OCI-LY1 (cell line): ENCODE results near the gene FHIT.

Source experiments
- H2AFZ ChIP-seq: fragments of 200-600 bp; sonication (generic), shearing (Covaris generic); 2 replicates; pipeline ENCODE4 v1.6.0; 2014; ENCODE audit warnings: antibody characterized with exemption, mild to moderate bottlenecking, low read length
- H3F3A ChIP-seq: fragments of 200-600 bp; sonication (generic), shearing (Covaris generic); 2 replicates; pipeline ENCODE4 v1.6.0; 2014; ENCODE audit warnings: mild to moderate bottlenecking, antibody characterized with exemption, low read length, moderate library complexity; ENCODE audit not compliant: insufficient read depth
- H3K27ac ChIP-seq: fragments of 200-600 bp; sonication (generic); 2 replicates; pipeline ENCODE4 v1.5.1; 2014; ENCODE audit warnings: low read length, mixed run types, mild to moderate bottlenecking, low read depth; ENCODE audit not compliant: poor library complexity, severe bottlenecking
- H3K27me3 ChIP-seq: fragments of 200-600 bp; sonication (generic); 2 replicates; pipeline ENCODE4 v1.6.0; 2014; ENCODE audit warnings: antibody characterized with exemption, mild to moderate bottlenecking, low read length, moderate library complexity; ENCODE audit not compliant: insufficient read depth
- H3K36me3 ChIP-seq: fragments of 200-600 bp; sonication (generic); 2 replicates; pipeline ENCODE4 v1.6.1; 2014; ENCODE audit warnings: mild to moderate bottlenecking, antibody characterized with exemption, low read length, moderate library complexity, mixed read lengths; ENCODE audit not compliant: insufficient read depth
- H3K4me1 ChIP-seq: fragments of 200-600 bp; sonication (generic); 2 replicates; pipeline ENCODE4 v1.5.1; 2014; ENCODE audit warnings: mild to moderate bottlenecking, low read length, moderate library complexity; ENCODE audit not compliant: insufficient read depth, severe bottlenecking
- H3K4me2 ChIP-seq: fragments of 200-600 bp; sonication (generic), shearing (Covaris generic); 2 replicates; pipeline ENCODE4 v1.6.1; 2014; ENCODE audit warnings: low read length
- H3K4me3 ChIP-seq: fragments of 200-600 bp; sonication (generic); 2 replicates; pipeline ENCODE4 v1.5.1; 2014; ENCODE audit warnings: low read length, low read depth, mild to moderate bottlenecking, mixed read lengths; ENCODE audit not compliant: poor library complexity, severe bottlenecking
- H3K79me2 ChIP-seq: fragments of 200-600 bp; shearing (Covaris generic); 2 replicates; pipeline ENCODE4 v1.6.1; 2016; ENCODE audit warnings: mixed run types, low read length, mixed read lengths; ENCODE audit not compliant: insufficient read depth
- H3K9ac ChIP-seq: fragments of 200-600 bp; sonication (generic), shearing (Covaris generic); 2 replicates; pipeline ENCODE4 v1.6.1; 2014; ENCODE audit warnings: mild to moderate bottlenecking, low read length, mixed read lengths
- H3K9me2 ChIP-seq: fragments of 200-600 bp; sonication (generic), shearing (Covaris generic); 2 replicates; pipeline ENCODE4 v1.6.1; 2014; ENCODE audit warnings: low read depth, mild to moderate bottlenecking, low read length, mixed read lengths
- H3K9me3 ChIP-seq: fragments of 200-600 bp; shearing (Covaris generic); 2 replicates; pipeline ENCODE4 v1.6.1; 2014; ENCODE audit warnings: low read length, mixed read lengths
- H4K20me1 ChIP-seq: fragments of 200-600 bp; sonication (generic), shearing (Covaris generic); 2 replicates; pipeline ENCODE4 v1.6.0; 2016; ENCODE audit warnings: mild to moderate bottlenecking, low read length; ENCODE audit not compliant: insufficient read depth
- EZH2 ChIP-seq: fragments of 200-600 bp; sonication (generic), shearing (Covaris generic); IDR thresholded peaks from 2 replicates; pipeline ENCODE4 v1.8.0; 2017; ENCODE audit warnings: borderline replicate concordance, mixed run types, mild to moderate bottlenecking, antibody characterized with exemption, low read length, moderate library complexity, mixed read lengths
- TF ChIP-seq, protein P1 (sequence below): fragments of 200-600 bp; sonication (generic), shearing (Covaris generic); IDR thresholded peaks from 2 replicates; pipeline ENCODE4 v1.5.1; 2017; ENCODE audit warnings: mild to moderate bottlenecking, antibody characterized with exemption, low read length, moderate library complexity, mixed read lengths

The FHIT gene

GRCh38 chr3:59769127-59769750 is 1482.0 kb downstream of the FHIT start:
- Histone ChIP-seq H3K27me3 (no peaks in the 10 kb centered on the region), H2AFZ (no peak overlapping the region), H3K36me3 (no peaks in the 10 kb centered on the region), H3K4me2 (no peak overlapping the region), H3K4me3 (no peak overlapping the region), H3K79me2 (no peaks in the 10 kb centered on the region), H3K9me3 (no peaks in the 10 kb centered on the region), H4K20me1 (no peaks in the 10 kb centered on the region), H3K27ac (no peak overlapping the region), H3F3A (no peaks in the 10 kb centered on the region), H3K4me1 (no peaks in the 10 kb centered on the region), H3K9me2 (no peaks in the 10 kb centered on the region), H3K9ac (no peak overlapping the region)
- TF ChIP-seq, protein P1, sequence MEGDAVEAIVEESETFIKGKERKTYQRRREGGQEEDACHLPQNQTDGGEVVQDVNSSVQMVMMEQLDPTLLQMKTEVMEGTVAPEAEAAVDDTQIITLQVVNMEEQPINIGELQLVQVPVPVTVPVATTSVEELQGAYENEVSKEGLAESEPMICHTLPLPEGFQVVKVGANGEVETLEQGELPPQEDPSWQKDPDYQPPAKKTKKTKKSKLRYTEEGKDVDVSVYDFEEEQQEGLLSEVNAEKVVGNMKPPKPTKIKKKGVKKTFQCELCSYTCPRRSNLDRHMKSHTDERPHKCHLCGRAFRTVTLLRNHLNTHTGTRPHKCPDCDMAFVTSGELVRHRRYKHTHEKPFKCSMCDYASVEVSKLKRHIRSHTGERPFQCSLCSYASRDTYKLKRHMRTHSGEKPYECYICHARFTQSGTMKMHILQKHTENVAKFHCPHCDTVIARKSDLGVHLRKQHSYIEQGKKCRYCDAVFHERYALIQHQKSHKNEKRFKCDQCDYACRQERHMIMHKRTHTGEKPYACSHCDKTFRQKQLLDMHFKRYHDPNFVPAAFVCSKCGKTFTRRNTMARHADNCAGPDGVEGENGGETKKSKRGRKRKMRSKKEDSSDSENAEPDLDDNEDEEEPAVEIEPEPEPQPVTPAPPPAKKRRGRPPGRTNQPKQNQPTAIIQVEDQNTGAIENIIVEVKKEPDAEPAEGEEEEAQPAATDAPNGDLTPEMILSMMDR: no peak
- TF ChIP-seq EZH2: no peak

- TF ChIP-seq, protein P1: no peak
- no peak for TF ChIP-seq EZH2
- Histone ChIP-seq H3K9me2 (no peaks in the 10 kb centered on the region), H3K27me3 (no peaks in the 10 kb centered on the region), H2AFZ (no peak overlapping the region), H3K27ac (no peak overlapping the region), H3K4me1 (no peaks in the 10 kb centered on the region), H3K9ac (no peak overlapping the region), H3K9me3 (no peaks in the 10 kb centered on the region), H3K4me3 (no peak overlapping the region), H4K20me1 (no peaks in the 10 kb centered on the region), H3K79me2 (no peaks in the 10 kb centered on the region), H3K36me3 (no peaks in the 10 kb centered on the region), H3K4me2 (no peak overlapping the region), H3F3A (no peaks in the 10 kb centered on the region)
Measured at GRCh38 chr3:59766200-59766872, 1484.9 kb downstream of the FHIT start.

GRCh38 chr3:59764171-59764570 is 1487.1 kb downstream of the FHIT start:
- Histone ChIP-seq H3K27me3 (no peaks in the 10 kb centered on the region), H2AFZ (no peak overlapping the region), H3F3A (no peaks in the 10 kb centered on the region), H3K27ac (no peak overlapping the region), H3K9me3 (no peaks in the 10 kb centered on the region), H3K79me2 (no peaks in the 10 kb centered on the region), H3K4me2 (no peak overlapping the region), H3K9me2 (no peaks in the 10 kb centered on the region), H3K36me3 (no peaks in the 10 kb centered on the region), H3K4me1 (no peaks in the 10 kb centered on the region), H3K4me3 (no peak overlapping the region), H3K9ac (no peak overlapping the region), H4K20me1 (no peaks in the 10 kb centered on the region)
- TF ChIP-seq EZH2: no peak
- TF ChIP-seq, protein P1: no peak
